HG03439 (cell line): Measurements from ENCODE around the gene FIGLA.
"Not testable (repeated sequence)": the region's sequence is repeated elsewhere in the genome, so short reads cannot be mapped to it uniquely, and the experiment has no call there.

Experiments
- ATAC-seq: cut with Tn5 transposase; IDR thresholded peaks from one replicate; pipeline ENCODE4 v1.9.1; 2021; ENCODE audit warnings: mild to moderate bottlenecking, moderate library complexity; ENCODE audit not compliant: unreplicated experiment

The FIGLA gene

GRCh38 chr2:70747284-70747683 lies 43.2 kb downstream of the FIGLA start:
- ATAC-seq: no peak

- ATAC-seq: no peak
Observed at GRCh38 chr2:70746094-70746974, 44.1 kb downstream of the FIGLA start.

GRCh38 chr2:70745276-70745825 lies 45.1 kb downstream of the FIGLA start:
- ATAC-seq: no peak

- ATAC-seq: no peak
Observed at GRCh38 chr2:70744397-70744796, 46.0 kb downstream of the FIGLA start.

GRCh38 chr2:70743677-70744076 lies 46.8 kb downstream of the FIGLA start:
- ATAC-seq: no peak

GRCh38 chr2:70743068-70743467 lies 47.4 kb downstream of the FIGLA start:
- no peak for ATAC-seq

- not testable (repeated sequence) for ATAC-seq
Observed at GRCh38 chr2:70739492-70739891, 51.0 kb downstream of the FIGLA start.

- ATAC-seq: no peak
Observed at GRCh38 chr2:70738159-70738558, 52.3 kb downstream of the FIGLA start.

GRCh38 chr2:70735071-70735470 lies 55.4 kb downstream of the FIGLA start:
- ATAC-seq: no peak

- ATAC-seq: no peak
Observed at GRCh38 chr2:70733646-70734180, 56.7 kb downstream of the FIGLA start.

GRCh38 chr2:70732766-70733645 lies 57.4 kb downstream of the FIGLA start:
- ATAC-seq: no peak

GRCh38 chr2:70730730-70731129 lies 59.7 kb downstream of the FIGLA start:
- no peak for ATAC-seq

- ATAC-seq: no peak
Observed at GRCh38 chr2:70729647-70730046, 60.8 kb downstream of the FIGLA start.

- ATAC-seq: no peak
Observed at GRCh38 chr2:70728128-70728527, 62.3 kb downstream of the FIGLA start.
